Measurements from ENCODE around the gene TNS1.
"Not testable (repeated sequence)": the region's sequence is repeated elsewhere in the genome, so short reads cannot be mapped to it uniquely, and the experiment has no call there.

The TNS1 gene

GRCh38 chr2:217812170-217812569 is 190.6 kb downstream of the TNS1 start:
- DNase-seq (ENCODE audit: low read depth), result no peak

- no peak for DNase-seq (ENCODE audit: low read depth)
Observed at GRCh38 chr2:217810260-217810659, 192.5 kb downstream of the TNS1 start.

- DNase-seq (ENCODE audit: low read depth), result no peak
Observed at GRCh38 chr2:217809736-217810135, 193.1 kb downstream of the TNS1 start.

- DNase-seq (ENCODE audit: low read depth), result not testable (repeated sequence)
Observed at GRCh38 chr2:217808967-217809366, 193.8 kb downstream of the TNS1 start.

GRCh38 chr2:217808326-217808725 is 194.5 kb downstream of the TNS1 start:
- no peak for DNase-seq (ENCODE audit: low read depth)

GRCh38 chr2:217807753-217808152 is 195.0 kb downstream of the TNS1 start:
- no peak for DNase-seq (ENCODE audit: low read depth)

- DNase-seq (ENCODE audit: low read depth), result no peak
Observed at GRCh38 chr2:217807025-217807424, 195.8 kb downstream of the TNS1 start.

- no peak for DNase-seq (ENCODE audit: low read depth)
Observed at GRCh38 chr2:217806482-217806765, 196.4 kb downstream of the TNS1 start.

GRCh38 chr2:217805668-217806481 is 196.9 kb downstream of the TNS1 start:
- no peak for DNase-seq (ENCODE audit: low read depth)

- no peak for DNase-seq (ENCODE audit: low read depth)
Observed at GRCh38 chr2:217804791-217805667, 197.8 kb downstream of the TNS1 start.

GRCh38 chr2:217804338-217804737 is 198.5 kb downstream of the TNS1 start:
- DNase-seq (ENCODE audit: low read depth), result no peak

- no peak for DNase-seq (ENCODE audit: low read depth)
Observed at GRCh38 chr2:217803653-217803960, 199.2 kb downstream of the TNS1 start.

- DNase-seq (ENCODE audit: low read depth), result no peak
Observed at GRCh38 chr2:217802876-217803652, 199.7 kb downstream of the TNS1 start.

- no peak for DNase-seq (ENCODE audit: low read depth)
Observed at GRCh38 chr2:217802266-217802665, 200.5 kb downstream of the TNS1 start.

GRCh38 chr2:217801711-217802110 is 201.1 kb downstream of the TNS1 start:
- DNase-seq (ENCODE audit: low read depth), result no peak

- no peak for DNase-seq (ENCODE audit: low read depth)
Observed at GRCh38 chr2:217801115-217801531, 201.7 kb downstream of the TNS1 start.

- no peak for DNase-seq (ENCODE audit: low read depth)
Observed at GRCh38 chr2:217800433-217801114, 202.2 kb downstream of the TNS1 start.

- DNase-seq (ENCODE audit: low read depth), result no peak
Observed at GRCh38 chr2:217799563-217800432, 203.0 kb downstream of the TNS1 start.

- DNase-seq (ENCODE audit: low read depth), result no peak
Observed at GRCh38 chr2:217798743-217799562, 203.8 kb downstream of the TNS1 start.

GRCh38 chr2:217798191-217798590 is 204.6 kb downstream of the TNS1 start:
- DNase-seq (ENCODE audit: low read depth), result no peak

All from T follicular helper cell (primary cell).